IPS-18a (cell line): ENCODE results near the gene GUCY1A2.

ENCODE experiments used
- H3K27ac ChIP-seq: one replicate; pipeline ENCODE4 v1.5.1; 2013; ENCODE audit warnings: low read length
- H3K27me3 ChIP-seq: one replicate; pipeline ENCODE4 v1.6.1; 2013; ENCODE audit warnings: mild to moderate bottlenecking, low read length; ENCODE audit not compliant: control insufficient read depth, insufficient read depth
- H3K36me3 ChIP-seq: one replicate; pipeline ENCODE4 v1.6.1; 2013; ENCODE audit warnings: low read depth, low read length; ENCODE audit not compliant: control insufficient read depth
- H3K4me1 ChIP-seq: one replicate; pipeline ENCODE4 v1.6.1; 2013; ENCODE audit warnings: low read depth, low read length; ENCODE audit not compliant: control insufficient read depth
- H3K4me3 ChIP-seq: one replicate; pipeline ENCODE4 v1.5.1; 2013; ENCODE audit warnings: low read length
- H3K9ac ChIP-seq: one replicate; pipeline ENCODE4 v1.6.1; 2013; ENCODE audit warnings: mild to moderate bottlenecking, low read length, moderate library complexity
- H3K9me3 ChIP-seq: one replicate; pipeline ENCODE4 v1.6.1; 2013; ENCODE audit warnings: low read depth, low read length; ENCODE audit not compliant: control insufficient read depth

GUCY1A2 gene

GRCh38 chr11:106875013-106875412, 143.3 kb downstream of the GUCY1A2 start:
- Histone ChIP-seq H3K9ac (no peak overlapping the region), H3K4me3 (no peak overlapping the region), H3K36me3 (no peaks in the 10 kb centered on the region), H3K9me3 (no peaks in the 10 kb centered on the region), H3K4me1 (peaks cover 3% of the 10 kb centered on the region), H3K27me3 (no peaks in the 10 kb centered on the region), H3K27ac (no peak overlapping the region)

- Histone ChIP-seq H3K9ac (no peak overlapping the region), H3K4me1 (no peaks in the 10 kb centered on the region)
Measured at GRCh38 chr11:106872246-106872645, 146.0 kb downstream of the GUCY1A2 start.

GRCh38 chr11:106858200-106858599, 160.1 kb downstream of the GUCY1A2 start:
- Histone ChIP-seq H3K27me3 (no peaks in the 10 kb centered on the region), H3K36me3 (no peaks in the 10 kb centered on the region), H3K4me1 (no peaks in the 10 kb centered on the region), H3K9ac (no peak overlapping the region), H3K27ac (no peak overlapping the region), H3K4me3 (no peak overlapping the region), H3K9me3 (no peaks in the 10 kb centered on the region)

More at GRCh38 chr11:106872246-106872645, 146.0 kb downstream of the GUCY1A2 start:
- Histone ChIP-seq H3K9me3 (no peaks in the 10 kb centered on the region), H3K27me3 (no peaks in the 10 kb centered on the region), H3K27ac (no peak overlapping the region), H3K4me3 (no peak overlapping the region), H3K36me3 (no peaks in the 10 kb centered on the region)

GRCh38 chr11:106856566-106856965, 161.7 kb downstream of the GUCY1A2 start:
- Histone ChIP-seq H3K27ac (no peak overlapping the region), H3K4me3 (no peak overlapping the region), H3K9ac (no peak overlapping the region), H3K36me3 (no peaks in the 10 kb centered on the region), H3K4me1 (no peaks in the 10 kb centered on the region), H3K9me3 (no peaks in the 10 kb centered on the region), H3K27me3 (no peaks in the 10 kb centered on the region)

GRCh38 chr11:106854429-106854828, 163.8 kb downstream of the GUCY1A2 start:
- no peaks in the 10 kb centered on the region for H3K36me3 ChIP-seq
- no peaks in the 10 kb centered on the region for H3K9me3 ChIP-seq
- no peak overlapping the region for H3K9ac ChIP-seq
- H3K4me3 ChIP-seq = no peak overlapping the region
- H3K27ac ChIP-seq = no peak overlapping the region
- H3K4me1 ChIP-seq = no peaks in the 10 kb centered on the region
- H3K27me3 ChIP-seq = no peaks in the 10 kb centered on the region

- H3K9me3 ChIP-seq = no peaks in the 10 kb centered on the region
- H3K9ac ChIP-seq = no peak overlapping the region
- H3K4me1 ChIP-seq = no peaks in the 10 kb centered on the region
- H3K36me3 ChIP-seq = no peaks in the 10 kb centered on the region
- H3K27me3 ChIP-seq = no peaks in the 10 kb centered on the region
- no peak overlapping the region for H3K27ac ChIP-seq
- no peak overlapping the region for H3K4me3 ChIP-seq
Measured at GRCh38 chr11:106853850-106854401, 164.3 kb downstream of the GUCY1A2 start.

GRCh38 chr11:106852779-106853178, 165.5 kb downstream of the GUCY1A2 start:
- no peaks in the 10 kb centered on the region for H3K27me3 ChIP-seq
- H3K9me3 ChIP-seq = no peaks in the 10 kb centered on the region
- H3K4me3 ChIP-seq = no peak overlapping the region
- H3K27ac ChIP-seq = no peak overlapping the region
- no peak overlapping the region for H3K9ac ChIP-seq
- H3K4me1 ChIP-seq = no peaks in the 10 kb centered on the region
- H3K36me3 ChIP-seq = no peaks in the 10 kb centered on the region

GRCh38 chr11:106848526-106848925, 169.8 kb downstream of the GUCY1A2 start:
- no peaks in the 10 kb centered on the region for H3K4me1 ChIP-seq
- H3K36me3 ChIP-seq = no peaks in the 10 kb centered on the region
- H3K27me3 ChIP-seq = peaks cover 2% of the 10 kb centered on the region
- no peak overlapping the region for H3K27ac ChIP-seq
- no peak overlapping the region for H3K4me3 ChIP-seq
- no peak overlapping the region for H3K9ac ChIP-seq
- no peaks in the 10 kb centered on the region for H3K9me3 ChIP-seq

GRCh38 chr11:106842134-106842533, 176.1 kb downstream of the GUCY1A2 start:
- Histone ChIP-seq H3K36me3 (no peaks in the 10 kb centered on the region), H3K4me1 (no peaks in the 10 kb centered on the region), H3K4me3 (no peak overlapping the region), H3K27ac (no peak overlapping the region), H3K9me3 (no peaks in the 10 kb centered on the region), H3K27me3 (peaks cover 14% of the 10 kb centered on the region), H3K9ac (no peak overlapping the region)

GRCh38 chr11:106840947-106841346, 177.3 kb downstream of the GUCY1A2 start:
- H3K27ac ChIP-seq = no peak overlapping the region
- no peaks in the 10 kb centered on the region for H3K9me3 ChIP-seq
- H3K27me3 ChIP-seq = peaks cover 14% of the 10 kb centered on the region
- no peak overlapping the region for H3K9ac ChIP-seq
- no peaks in the 10 kb centered on the region for H3K36me3 ChIP-seq
- no peak overlapping the region for H3K4me3 ChIP-seq
- H3K4me1 ChIP-seq = no peaks in the 10 kb centered on the region

GRCh38 chr11:106840146-106840545, 178.1 kb downstream of the GUCY1A2 start:
- Histone ChIP-seq H3K4me1 (no peaks in the 10 kb centered on the region), H3K9ac (no peak overlapping the region), H3K27me3 (peaks cover 14% of the 10 kb centered on the region), H3K36me3 (no peaks in the 10 kb centered on the region), H3K27ac (no peak overlapping the region), H3K9me3 (no peaks in the 10 kb centered on the region), H3K4me3 (no peak overlapping the region)

GRCh38 chr11:106834567-106834966, 183.7 kb downstream of the GUCY1A2 start:
- Histone ChIP-seq H3K27me3 (no peaks in the 10 kb centered on the region), H3K9me3 (no peaks in the 10 kb centered on the region), H3K27ac (no peak overlapping the region), H3K4me3 (no peak overlapping the region), H3K36me3 (no peaks in the 10 kb centered on the region), H3K4me1 (no peaks in the 10 kb centered on the region), H3K9ac (no peak overlapping the region)
